Lower lobe of right lung (tissue), 2 donors: ENCODE results near the gene IMMP2L. TPM values are rescaled to one million over a fixed set of nuclear protein-coding genes. Genes with fewer than 3 reads are reported as not detected.

Source experiments
- ATAC-seq, 2 donors: fragments of 200-7000 bp; cut with Tn5 transposase; one replicate each; pipeline ENCODE4 v1.9.1; 2020 to 2022; ENCODE audit warnings: mild to moderate bottlenecking in 2 of 2, moderate library complexity in 2 of 2
- DNase-seq: peaks from one replicate; pipeline ENCODE4 v3.0.0-alpha.2; 2020
- H3K27ac ChIP-seq: fragments of 200-600 bp; one replicate; pipeline ENCODE4 v1.8.0; 2022
- H3K27me3 ChIP-seq: fragments of 200-600 bp; one replicate; pipeline ENCODE4 v1.8.0; 2022; ENCODE audit warnings: low read depth
- H3K36me3 ChIP-seq: fragments of 200-600 bp; one replicate; pipeline ENCODE4 v1.8.0; 2022; ENCODE audit warnings: mild to moderate bottlenecking
- H3K4me1 ChIP-seq: fragments of 200-600 bp; one replicate; pipeline ENCODE4 v1.8.0; 2022
- H3K4me3 ChIP-seq: fragments of 200-600 bp; one replicate; pipeline ENCODE4 v1.8.0; 2022; ENCODE audit warnings: mild to moderate bottlenecking
- H3K9me3 ChIP-seq: fragments of 200-600 bp; one replicate; pipeline ENCODE4 v1.8.0; 2022
- CTCF ChIP-seq: fragments of 200-600 bp; IDR thresholded peaks from one replicate; pipeline ENCODE4 v1.8.0; 2022; ENCODE audit warnings: antibody characterized with exemption, mild to moderate bottlenecking
- intact Hi-C: fragments of 100-400 bp; cut with DNase I; formaldehyde crosslinking; loops from one replicate; pipeline ENCODE4 v1.11.0; 2022
- total RNA-seq: library from RNA; stranded (reverse); fragmentation: NEBNext Ultra II Directional; extraction: Animal tissue kit (Norgen Biotek cat#: 25700); gene quantifications from one replicate; pipeline ENCODE4 v1.2.1, GENCODE V29; 2021
- donor health status: DM: no; HTN: yes; CAD: no; lungs with severe emphysema.

IMMP2L gene
- total RNA-seq, 1 donor from 2014 or later: 14.7 TPM

- no peaks in the 10 kb centered on the region for H3K27me3 ChIP-seq
- intact Hi-C loops: no loop called here
- no peaks in the 10 kb centered on the region for H3K36me3 ChIP-seq
- no peak for TF ChIP-seq CTCF
- no peak overlapping the region for H3K4me3 ChIP-seq
- no peak for ATAC-seq
- no peak for DNase-seq
- no peaks in the 10 kb centered on the region for H3K9me3 ChIP-seq
- H3K27ac ChIP-seq: no peak overlapping the region
- H3K4me1 ChIP-seq: no peaks in the 10 kb centered on the region
Observed at GRCh38 chr7:111499027-111499426, 63.3 kb downstream of the IMMP2L start.

GRCh38 chr7:111498391-111499007 lies 63.8 kb downstream of the IMMP2L start:
- Histone ChIP-seq H3K9me3 (no peaks in the 10 kb centered on the region), H3K27me3 (no peaks in the 10 kb centered on the region), H3K4me3 (no peak overlapping the region), H3K27ac (no peak overlapping the region), H3K4me1 (no peaks in the 10 kb centered on the region), H3K36me3 (no peaks in the 10 kb centered on the region)
- no peak for ATAC-seq
- no peak for TF ChIP-seq CTCF
- intact Hi-C loops: no loop called here
- no peak for DNase-seq

DNA sequence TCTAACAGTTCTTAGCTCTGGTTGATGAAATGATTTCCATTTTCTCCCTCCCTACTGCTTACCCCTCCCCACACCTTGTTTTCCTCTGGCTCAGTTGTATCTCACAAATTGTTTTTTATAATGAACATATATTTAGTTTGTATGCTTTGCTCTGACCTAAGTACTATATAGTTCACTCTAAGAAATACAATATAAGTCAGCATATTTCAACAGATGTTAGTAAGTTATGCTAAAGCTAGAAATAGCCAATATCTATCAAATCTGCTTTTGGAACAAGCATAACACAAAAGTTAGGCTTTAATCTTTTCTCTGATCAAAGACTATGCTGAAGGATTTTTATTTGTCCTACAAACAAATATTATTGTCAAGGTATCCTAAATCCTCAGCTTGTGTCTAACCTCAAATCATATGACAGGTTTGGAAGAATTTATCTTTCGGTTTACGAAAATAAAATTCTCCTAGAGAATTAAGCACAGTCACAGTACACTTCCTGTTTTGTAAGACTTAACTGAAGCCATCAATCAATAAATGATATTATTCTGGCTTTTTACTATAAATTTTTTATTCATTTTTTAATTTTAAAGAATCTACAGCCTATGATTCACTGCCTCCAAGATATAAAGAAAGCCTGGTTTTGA lies 67.0 kb downstream of the IMMP2L start:
- Histone ChIP-seq H3K27me3 (no peaks in the 10 kb centered on the region), H3K4me3 (no peak overlapping the region), H3K9me3 (no peaks in the 10 kb centered on the region), H3K27ac (no peak overlapping the region), H3K36me3 (no peaks in the 10 kb centered on the region), H3K4me1 (no peaks in the 10 kb centered on the region)
- no peak for ATAC-seq
- intact Hi-C loops: no loop called here
- DNase-seq: no peak
- TF ChIP-seq CTCF: no peak

- no peak for TF ChIP-seq CTCF
- no peaks in the 10 kb centered on the region for H3K9me3 ChIP-seq
- no peak overlapping the region for H3K4me3 ChIP-seq
- H3K27me3 ChIP-seq: no peaks in the 10 kb centered on the region
- H3K36me3 ChIP-seq: no peaks in the 10 kb centered on the region
- intact Hi-C loops: no loop called here
- H3K4me1 ChIP-seq: no peaks in the 10 kb centered on the region
- DNase-seq: no peak
- no peak for ATAC-seq
- H3K27ac ChIP-seq: no peak overlapping the region
Observed at GRCh38 chr7:111492234-111492633, 70.1 kb downstream of the IMMP2L start.

- peak; percentile 76 for TF ChIP-seq CTCF
- DNase-seq (no peak), ATAC-seq (peak; percentile 42 to 73)
- Histone ChIP-seq H3K27ac (no peak overlapping the region), H3K36me3 (no peaks in the 10 kb centered on the region), H3K27me3 (no peaks in the 10 kb centered on the region), H3K9me3 (no peaks in the 10 kb centered on the region), H3K4me1 (no peaks in the 10 kb centered on the region), H3K4me3 (no peak overlapping the region)
- intact Hi-C loops: no loop called here
Observed at GRCh38 chr7:111486472-111487142, 75.7 kb downstream of the IMMP2L start.
